HG02763 (cell line): ENCODE results near the gene GSTM4.

Experiments used
- ATAC-seq: cut with Tn5 transposase; IDR thresholded peaks from one replicate; pipeline ENCODE4 v1.9.1; 2021; ENCODE audit warnings: mild to moderate bottlenecking, moderate library complexity; ENCODE audit not compliant: unreplicated experiment

GSTM4 gene

GRCh38 chr1:109624201-109625010 lies 31.5 kb upstream of the GSTM4 start:
- no peak for ATAC-seq

GRCh38 chr1:109625176-109625575 lies 30.7 kb upstream of the GSTM4 start:
- no peak for ATAC-seq

GRCh38 chr1:109625601-109626560 lies 30.0 kb upstream of the GSTM4 start:
- no peak for ATAC-seq

- ATAC-seq, result no peak
Measured at GRCh38 chr1:109626682-109627408, 29.1 kb upstream of the GSTM4 start.

- ATAC-seq, result no peak
Measured at GRCh38 chr1:109627692-109628399, 28.1 kb upstream of the GSTM4 start.

- ATAC-seq, result no peak
Measured at GRCh38 chr1:109628540-109629321, 27.2 kb upstream of the GSTM4 start.

GRCh38 chr1:109629372-109630030 lies 26.4 kb upstream of the GSTM4 start:
- ATAC-seq, result no peak

GRCh38 chr1:109630081-109630897 lies 25.6 kb upstream of the GSTM4 start:
- ATAC-seq, result no peak

GRCh38 chr1:109630898-109631512 lies 24.9 kb upstream of the GSTM4 start:
- no peak for ATAC-seq

GRCh38 chr1:109631513-109632505 lies 24.1 kb upstream of the GSTM4 start:
- ATAC-seq, result no peak

GRCh38 chr1:109632671-109633346 lies 23.1 kb upstream of the GSTM4 start:
- ATAC-seq, result no peak

GRCh38 chr1:109634292-109634691 lies 21.6 kb upstream of the GSTM4 start:
- no peak for ATAC-seq

- ATAC-seq, result no peak
Measured at GRCh38 chr1:109634771-109635750, 20.8 kb upstream of the GSTM4 start.

GRCh38 chr1:109635862-109636200 lies 20.1 kb upstream of the GSTM4 start:
- ATAC-seq, result no peak
